HG02973 (cell line): ENCODE results near the gene FEV.

Source experiments
- ATAC-seq: cut with Tn5 transposase; IDR thresholded peaks from one replicate; pipeline ENCODE4 v1.9.1; 2021; ENCODE audit warnings: moderate library complexity; ENCODE audit not compliant: unreplicated experiment

The FEV gene

GRCh38 chr2:218993345-218994315, 8.6 kb upstream of the FEV start, which contains the start of gene CRYBA2:
CRYBA2 (minus strand) TSS chr2:218993422; CDS start chr2:218993176, 246 bp downstream.
- ATAC-seq, result no peak

DNA sequence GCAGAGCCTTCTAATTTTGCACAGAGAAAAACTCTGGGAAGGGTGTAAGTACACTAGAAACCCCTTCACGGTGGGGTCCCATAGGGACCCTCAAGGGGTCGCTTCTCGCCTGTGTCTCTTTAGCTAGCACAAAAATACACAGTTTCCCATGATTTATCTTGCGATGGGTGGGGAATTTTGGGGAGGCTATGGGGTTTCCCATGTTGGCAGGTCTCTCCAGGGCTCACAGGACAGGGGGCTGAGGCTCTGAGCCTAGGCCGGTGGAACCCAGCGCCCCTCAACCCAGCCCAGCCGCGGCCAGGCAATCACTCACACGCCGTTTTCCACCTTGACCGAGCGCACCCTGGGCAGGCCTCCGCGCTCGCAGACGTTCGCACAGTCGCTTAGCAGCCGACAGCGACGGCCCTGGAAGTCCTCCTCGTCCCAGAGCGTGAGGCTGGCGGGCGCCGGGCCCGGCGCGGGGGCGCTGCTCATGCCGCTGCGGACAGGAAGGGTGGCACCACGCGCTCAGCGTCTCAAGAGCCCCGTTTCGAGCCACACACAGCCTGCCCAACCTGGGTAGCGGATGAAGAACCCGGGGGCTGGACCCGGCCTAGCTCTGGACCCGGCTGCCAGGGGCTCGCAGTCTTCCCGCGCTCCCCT, 7.8 kb upstream of the FEV start:
- no peak for ATAC-seq

DNA sequence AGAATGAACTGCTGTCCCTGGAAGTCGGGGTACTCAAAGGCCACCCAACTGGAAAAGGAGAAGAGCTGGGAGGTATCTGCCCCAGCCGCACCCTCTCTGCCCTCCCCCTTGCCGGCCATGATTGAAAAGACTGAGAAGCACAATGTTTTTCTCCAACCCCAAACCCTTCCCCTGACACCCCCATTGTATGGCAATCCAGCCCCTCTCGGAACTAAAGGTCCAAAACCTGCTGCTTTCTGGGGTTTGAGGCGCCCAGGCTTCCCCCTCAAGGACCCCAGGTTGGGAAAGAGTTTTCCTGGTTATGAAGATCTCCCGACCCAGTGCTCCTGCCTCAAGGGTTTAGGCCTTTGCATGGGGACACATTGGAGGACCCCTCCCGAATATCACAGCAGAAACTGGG, 7.2 kb upstream of the FEV start:
- ATAC-seq, result no peak

DNA sequence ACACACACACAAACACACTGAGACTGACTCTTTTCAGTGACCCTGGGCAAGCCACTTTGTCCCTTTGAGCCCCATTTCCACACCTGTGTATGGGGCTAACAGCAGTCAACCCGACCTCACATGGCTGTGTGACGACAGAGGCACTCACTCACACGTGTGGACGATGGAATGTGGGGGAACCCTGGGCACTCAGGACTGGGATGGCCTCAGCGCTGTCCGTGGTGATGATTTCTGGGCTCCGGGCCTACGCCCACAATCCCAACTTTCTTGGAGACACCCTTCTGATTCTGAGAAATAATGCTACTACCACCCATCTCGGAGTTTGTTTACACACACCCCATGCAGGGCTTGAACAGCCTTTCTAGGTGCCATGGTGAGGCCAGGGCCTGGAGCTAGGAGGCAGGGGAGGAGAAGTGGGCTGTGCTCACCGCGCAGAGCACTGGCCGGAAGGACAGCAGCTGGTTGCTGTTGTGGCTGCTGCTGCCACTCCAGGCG, 6.7 kb upstream of the FEV start:
- ATAC-seq, result no peak

DNA sequence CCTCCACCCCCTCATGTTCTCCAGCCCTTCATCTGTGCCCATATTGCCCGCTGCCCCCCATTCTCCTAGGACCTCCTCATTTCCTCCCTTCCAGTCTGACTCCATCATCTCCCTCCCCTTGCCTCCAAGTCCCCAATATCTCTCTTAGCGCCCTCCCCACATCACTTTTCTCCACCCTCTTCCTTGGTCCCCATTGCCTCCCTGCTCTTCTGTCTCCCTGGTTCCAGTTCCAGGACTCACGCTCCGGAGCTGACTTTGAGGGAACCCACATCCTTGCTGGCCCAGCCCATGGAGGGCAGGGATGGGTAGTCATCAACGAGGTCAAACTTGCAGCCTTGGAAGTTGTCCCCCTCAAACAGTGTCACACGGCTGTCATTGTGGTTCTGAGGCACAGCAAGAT, 5.6 kb upstream of the FEV start:
- ATAC-seq, result no peak

- no peak for ATAC-seq
Measured at GRCh38 chr2:218990052-218990451, 5.1 kb upstream of the FEV start.

DNA sequence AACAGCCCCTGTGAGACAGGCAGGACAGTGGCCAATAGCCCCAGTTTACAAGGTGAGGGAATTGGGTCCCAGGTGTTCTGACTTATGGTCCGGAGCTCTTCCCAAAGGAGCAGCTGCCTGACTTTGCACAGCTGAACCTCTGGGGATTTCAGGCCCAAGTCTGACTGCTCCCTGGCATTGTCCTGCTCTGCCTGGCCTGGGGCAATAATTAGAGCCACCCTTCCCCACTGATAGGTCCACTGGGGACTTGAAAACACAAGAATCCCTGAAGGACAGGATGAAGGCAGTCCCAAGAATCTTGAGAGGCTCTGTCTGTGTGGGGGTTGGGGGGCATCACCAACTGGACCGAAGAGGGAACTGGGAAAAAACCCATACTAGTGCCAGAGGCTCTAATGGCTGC, 3.7 kb upstream of the FEV start:
- no peak for ATAC-seq

DNA sequence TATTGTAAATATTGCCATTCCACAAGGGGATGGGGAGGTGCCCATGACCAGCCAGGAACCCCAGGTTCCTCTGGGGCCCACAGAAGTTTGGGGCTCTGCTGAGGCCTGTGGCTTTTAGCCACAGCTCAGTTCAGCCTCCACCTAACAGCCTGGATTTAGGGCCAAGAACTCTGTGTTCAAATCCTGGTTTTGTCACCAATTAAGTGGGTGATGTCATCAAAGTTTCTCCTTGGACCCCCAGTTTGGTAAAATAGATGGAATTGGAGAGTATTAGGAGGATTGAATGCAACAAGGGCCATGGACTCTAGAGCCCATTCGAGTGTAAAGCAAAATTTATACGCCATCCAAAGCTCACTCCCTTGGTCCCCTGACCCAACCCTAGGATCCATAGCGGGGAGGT, 3.2 kb upstream of the FEV start:
- no peak for ATAC-seq

DNA sequence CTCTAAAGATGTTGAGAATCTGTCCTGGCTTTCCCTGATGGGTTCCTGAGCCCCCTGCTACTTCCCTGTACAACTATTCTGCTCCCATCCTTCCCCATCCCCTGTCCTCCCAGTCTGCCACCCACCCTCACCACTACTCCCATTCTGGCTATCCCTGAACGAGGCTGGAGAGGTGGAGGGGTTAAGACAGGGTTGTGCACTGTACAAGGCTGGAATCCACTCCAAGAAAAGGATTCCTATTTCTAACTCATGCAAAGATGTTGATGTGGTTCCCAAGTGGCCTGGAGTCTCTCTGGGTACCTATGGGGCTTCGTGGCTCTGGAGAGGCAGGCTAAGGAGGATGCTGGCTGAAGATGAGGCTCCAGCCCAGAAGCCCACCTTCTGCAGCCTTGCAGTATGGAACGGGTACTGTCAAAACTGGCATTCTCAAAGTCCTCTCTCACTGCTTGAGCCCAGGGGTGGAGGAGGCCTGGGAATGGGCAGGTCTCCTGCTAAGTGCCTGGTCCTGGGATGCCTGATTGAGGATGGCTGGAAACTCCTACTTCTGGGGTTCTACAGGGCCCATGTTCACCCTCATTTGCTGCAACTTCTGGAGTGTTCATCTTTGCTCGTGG, 1.3 kb upstream of the FEV start:
- no peak for ATAC-seq

GRCh38 chr2:218985325-218986091, 524 bp upstream of the FEV start:
- no peak for ATAC-seq

GRCh38 chr2:218984239-218985020, 554 bp downstream of the FEV start:
- no peak for ATAC-seq

GRCh38 chr2:218983934-218984238, 1.1 kb downstream of the FEV start:
- ATAC-seq, result no peak

GRCh38 chr2:218983263-218983933, 1.6 kb downstream of the FEV start:
- ATAC-seq, result no peak

DNA sequence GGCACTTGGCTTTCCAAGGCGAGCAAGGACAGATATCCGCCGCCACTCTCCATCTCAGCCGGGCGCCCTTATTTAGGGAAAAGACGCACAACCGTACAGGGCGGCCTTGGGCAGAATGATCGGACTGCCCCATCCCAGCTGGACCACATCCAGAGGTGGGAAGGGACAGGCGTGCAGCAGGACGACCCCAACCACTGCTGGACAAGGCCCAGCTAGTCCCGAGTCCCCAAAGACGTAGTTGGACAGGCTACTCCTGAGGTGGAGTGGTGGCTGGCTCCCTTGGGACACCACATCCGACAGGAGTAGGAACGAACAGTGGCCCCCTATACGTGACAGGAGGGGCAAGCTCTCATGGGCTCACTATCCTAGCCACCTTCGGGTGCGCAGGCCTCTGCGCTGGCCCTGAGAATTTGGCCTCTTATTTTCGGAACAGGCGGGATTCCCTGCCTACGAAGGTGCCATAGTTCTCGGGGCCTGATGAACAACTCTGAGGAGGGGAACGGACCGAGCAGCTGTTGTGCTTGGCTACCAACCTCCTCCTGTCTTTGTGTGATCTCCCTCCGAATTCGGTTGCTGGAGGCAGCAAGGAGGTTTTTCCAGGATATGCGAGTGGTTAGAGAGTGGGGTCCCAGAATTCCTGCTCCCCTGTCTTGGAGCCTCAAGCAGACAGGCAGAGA, 2.3 kb downstream of the FEV start:
- ATAC-seq, result no peak

DNA sequence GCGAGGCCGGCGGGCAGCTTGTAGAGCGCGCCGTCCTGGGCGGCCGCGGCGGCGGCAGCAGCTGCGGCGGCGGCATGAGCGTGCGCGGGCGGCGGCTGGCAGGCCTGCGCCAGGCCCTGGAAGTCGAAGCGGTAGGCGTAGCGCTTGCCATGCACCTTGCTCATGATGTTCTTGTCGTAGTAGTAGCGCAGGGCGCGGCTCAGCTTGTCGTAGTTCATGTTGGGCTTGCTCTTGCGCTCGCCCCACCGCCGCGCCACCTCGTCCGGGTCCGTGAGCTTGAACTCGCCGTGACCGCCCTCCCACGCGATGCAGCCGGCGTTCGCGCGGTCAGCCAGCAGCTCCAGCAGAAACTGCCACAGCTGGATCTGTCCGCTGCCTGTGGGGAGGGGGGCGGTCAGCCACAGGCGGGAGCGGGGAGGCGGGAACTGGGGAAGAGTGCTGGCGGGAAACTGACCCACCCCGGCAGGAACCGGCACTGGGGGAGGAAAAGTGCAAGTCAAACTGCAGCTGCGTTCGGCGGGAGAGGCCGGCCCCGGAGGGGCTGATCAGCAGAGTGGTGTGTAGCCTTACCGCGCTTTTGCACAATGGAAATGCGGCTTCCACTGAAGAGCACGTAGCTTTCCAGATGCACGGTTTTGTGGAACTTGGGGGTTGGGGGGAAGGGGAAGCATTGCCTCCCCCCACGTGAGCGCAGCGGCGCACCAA, 3.0 kb downstream of the FEV start:
- no peak for ATAC-seq

DNA sequence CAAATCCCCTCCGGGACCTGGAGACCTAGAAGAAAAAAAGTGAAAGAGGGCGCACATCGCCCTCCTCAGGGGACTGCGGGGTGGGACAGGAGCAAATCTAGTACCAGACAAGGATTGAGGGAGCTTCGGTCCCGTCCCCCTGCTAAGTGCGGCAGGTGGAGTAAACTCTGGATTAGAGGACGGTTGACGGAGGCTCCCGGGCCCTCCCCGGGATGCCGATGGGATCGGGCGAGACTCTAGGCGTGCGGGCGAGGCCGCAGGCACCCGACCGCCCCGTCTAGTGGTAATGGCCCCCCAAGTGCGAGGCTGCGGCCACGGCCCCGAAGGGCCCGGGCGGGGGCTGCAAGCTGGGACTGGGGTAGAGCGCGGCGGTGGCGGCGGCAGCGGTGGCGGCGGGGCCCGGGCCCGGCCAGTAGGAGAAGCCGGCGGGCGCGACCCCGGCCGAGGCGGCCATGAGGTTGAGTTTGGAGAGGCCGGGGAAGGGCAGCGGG, 3.5 kb downstream of the FEV start:
- no peak for ATAC-seq

DNA sequence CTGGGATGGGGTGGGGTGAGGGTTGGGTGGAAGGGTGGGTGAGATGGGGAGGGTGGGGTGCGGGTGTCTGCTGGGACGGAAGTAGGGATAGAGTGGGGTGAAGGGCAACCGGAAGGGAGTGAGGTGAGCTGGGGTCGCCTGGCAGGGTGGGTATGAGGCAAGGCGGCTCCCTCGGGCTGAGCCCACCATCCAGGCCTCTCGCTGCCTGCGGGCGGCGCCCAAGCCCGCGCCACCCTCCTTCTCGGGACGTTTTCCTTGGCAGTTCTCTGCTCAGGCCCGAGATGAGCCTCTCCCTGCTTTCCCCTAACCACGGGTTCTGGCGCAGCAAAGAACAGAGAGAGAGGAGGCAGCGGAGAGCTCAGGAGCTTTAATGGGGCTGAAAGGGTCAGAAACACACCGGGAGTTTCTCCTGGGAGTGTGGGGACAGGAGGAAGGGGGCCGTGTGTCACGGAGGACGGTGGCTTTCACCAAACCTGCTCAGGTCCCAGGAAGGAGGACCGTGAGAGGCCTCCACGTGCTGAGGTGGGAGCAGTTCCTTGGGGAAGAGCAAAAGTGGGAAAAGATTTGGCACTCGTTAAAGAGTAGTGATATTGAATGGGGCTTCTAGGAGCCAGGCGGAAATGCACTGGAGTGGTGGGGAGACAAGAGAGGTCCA, 4.1 kb downstream of the FEV start:
- ATAC-seq, result no peak
